GM18508 (cell line): ENCODE results near the gene LGMN.
A peak's percentile ranks its signal among the peaks of the same experiment; 100 is the strongest.
"Not testable (repeated sequence)": the region's sequence is repeated elsewhere in the genome, so short reads cannot be mapped to it uniquely, and the experiment has no call there.

Source experiments
- ATAC-seq: cut with Tn5 transposase; IDR thresholded peaks from one replicate; pipeline ENCODE4 v1.9.1; 2021; ENCODE audit warnings: moderate number of reproducible peaks; ENCODE audit not compliant: insufficient read depth, unreplicated experiment

Gene LGMN

GRCh38 chr14:92729634-92730358 is 18.6 kb downstream of the LGMN start:
- no peak for ATAC-seq

DNA sequence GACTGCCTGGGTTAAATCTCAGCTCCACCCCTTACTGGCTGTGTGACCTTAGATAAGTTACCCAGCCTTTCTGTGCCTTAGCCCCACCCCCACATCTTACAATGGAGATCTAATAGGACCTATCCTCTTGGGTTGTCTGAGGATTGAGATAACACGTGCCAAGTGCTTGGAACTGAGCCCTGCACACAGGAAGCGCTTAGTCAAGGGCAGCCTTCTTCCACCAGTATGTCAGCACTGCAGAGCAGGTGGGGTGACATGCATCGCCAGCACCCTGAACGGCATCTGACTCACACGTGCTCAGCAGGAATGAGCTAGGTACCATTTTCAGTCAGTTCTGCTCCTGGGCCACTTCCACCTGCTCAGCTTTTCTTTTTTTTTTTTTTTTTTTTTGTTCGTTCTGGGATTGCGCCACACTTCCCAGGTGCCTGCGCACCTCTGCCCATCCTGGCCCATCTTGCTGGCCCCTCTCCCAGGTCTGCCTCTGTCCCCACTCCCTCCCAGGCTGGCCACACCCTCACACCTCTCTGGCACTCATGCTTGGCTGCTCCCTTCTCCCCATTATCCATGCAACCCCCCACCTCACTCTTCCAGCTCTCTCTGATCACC is 19.6 kb downstream of the LGMN start:
- no peak for ATAC-seq

DNA sequence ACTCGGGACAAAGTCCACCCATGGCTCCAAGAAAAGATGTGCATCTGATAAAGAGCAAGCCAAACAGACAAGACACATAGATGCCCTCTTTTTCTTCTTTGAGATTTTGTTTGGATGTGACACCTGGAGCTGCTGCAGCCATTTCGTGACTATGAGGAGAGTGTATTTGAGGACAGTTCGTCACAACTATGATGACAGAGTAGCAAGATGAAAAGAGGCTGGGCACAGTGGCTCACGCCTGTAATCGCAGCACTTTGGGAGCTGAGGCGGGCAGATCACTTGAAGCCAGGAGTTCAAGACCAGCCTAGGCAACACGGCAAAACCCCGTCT is 21.5 kb downstream of the LGMN start:
- ATAC-seq, result no peak

DNA sequence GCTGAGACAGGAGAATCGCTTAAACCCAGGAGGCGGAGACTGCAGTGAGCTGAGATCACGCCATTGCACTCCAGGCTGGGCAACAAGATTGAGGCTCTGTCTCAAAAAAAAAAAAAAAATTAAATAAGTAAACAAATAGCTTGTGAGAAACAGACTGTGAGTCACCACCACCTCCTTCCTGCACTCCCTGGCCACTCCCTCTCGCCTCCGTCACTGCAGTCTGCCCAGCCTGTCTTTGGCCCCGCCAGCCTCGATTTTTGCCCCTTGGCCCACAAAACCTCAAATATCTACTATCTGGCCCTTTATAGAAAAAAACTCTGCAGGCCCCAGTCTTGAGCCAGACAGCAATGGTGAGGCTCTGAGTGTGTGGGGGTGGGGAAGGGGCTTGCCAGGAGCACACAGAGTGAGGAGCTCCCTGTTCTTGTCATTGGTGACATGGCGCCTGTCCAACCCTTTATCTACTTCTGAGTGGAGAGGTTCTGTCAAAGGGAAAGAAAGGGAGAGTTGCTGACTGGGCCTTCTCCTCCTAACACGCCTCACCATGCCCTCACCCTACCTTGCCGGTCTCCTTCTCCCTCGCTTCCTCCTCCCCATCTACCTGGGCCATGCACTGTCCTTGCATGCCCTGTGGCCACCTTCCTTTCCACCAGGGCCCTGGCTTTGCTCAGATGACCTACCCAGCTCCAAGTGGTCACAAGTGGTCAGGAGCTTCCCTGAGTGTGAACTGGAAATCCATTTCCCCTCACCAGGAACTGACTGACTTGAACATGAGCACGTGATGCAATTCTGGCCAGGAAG is 22.1 kb downstream of the LGMN start:
- ATAC-seq, result no peak

- no peak for ATAC-seq
Measured at GRCh38 chr14:92724516-92725340, 23.7 kb downstream of the LGMN start.

- no peak for ATAC-seq
Measured at GRCh38 chr14:92719890-92720323, 28.5 kb downstream of the LGMN start.

DNA sequence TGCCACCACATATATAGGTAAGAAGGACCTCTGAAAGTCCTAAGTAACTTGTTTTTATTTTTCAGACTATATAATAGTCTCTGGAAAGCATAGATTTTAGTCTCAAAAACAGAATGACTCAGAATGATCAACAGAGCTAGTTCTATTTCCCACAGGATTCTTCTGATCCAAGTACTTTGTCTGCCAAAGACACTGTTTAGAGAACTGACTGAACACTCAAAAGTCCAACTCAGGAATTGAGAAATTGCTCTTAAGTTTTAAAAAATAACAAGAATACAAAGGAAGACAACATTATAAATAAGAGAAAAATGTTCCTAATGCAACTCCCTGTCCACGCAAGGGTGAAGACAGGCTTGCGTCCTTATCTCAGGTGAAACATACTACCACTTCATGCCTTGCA is 29.0 kb downstream of the LGMN start:
- ATAC-seq, result no peak

DNA sequence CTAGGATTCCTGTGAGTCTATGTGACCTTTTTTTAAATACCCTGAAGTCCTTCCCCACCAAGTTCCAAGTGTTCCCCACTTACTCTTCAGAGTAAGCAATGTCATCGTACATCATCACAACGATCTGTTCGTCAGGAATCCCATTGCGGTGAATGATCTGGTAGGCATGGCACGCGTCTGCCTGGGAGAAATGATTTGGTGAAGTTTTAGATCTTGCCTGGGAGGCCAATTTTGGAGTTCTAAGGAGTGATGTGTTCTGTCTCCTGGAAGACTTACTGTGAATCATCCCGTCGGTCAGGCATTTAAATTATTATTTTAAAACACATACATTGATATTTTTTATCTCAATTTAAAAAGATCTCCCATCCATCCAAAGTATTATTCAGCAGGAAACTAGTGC is 29.8 kb downstream of the LGMN start:
- ATAC-seq, result no peak

DNA sequence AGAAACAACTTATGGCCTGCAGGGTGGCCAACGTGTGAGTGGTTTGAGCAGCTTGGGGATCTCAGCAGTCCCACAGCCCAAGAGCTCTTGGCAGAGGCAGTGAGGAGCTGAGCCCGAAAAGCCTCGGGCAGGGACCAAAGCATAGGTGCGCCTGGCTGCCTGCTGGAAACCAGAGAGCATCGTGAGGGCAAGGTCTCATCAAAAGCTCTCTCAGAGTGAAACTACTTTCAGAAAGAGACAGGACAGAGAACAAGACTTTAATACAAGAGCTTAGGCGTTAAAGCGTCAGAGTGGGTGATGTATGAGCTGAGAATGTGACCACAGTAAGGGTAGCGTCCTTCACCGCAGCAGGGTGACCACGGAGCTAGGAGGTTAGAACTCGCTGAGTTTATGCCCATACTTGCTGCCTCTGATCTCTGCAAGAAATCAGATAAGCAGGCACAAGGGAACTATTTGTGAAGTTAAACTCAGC is 30.8 kb downstream of the LGMN start:
- ATAC-seq, result no peak

DNA sequence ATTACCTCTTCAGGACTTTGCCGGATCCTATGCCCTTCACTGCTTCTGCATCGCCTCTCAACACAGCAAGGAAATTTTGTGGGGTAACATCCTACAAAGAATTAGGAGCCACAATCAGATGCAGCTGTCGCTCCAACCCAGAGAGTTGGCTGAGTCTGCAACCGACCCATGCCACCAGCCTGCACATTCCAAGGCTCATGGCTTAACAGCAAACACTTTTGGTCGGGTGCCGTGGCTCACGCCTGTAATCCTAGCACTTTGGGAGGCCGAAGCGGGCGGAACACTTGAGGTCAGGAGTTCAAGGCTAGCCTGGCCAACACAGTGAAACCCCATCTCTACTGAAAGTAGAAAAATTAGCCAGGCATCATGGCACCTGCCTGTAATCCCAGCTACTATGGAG is 32.3 kb downstream of the LGMN start:
- no peak for ATAC-seq

GRCh38 chr14:92714739-92715307 is 33.6 kb downstream of the LGMN start:
- not testable (repeated sequence) for ATAC-seq

- ATAC-seq, result no peak
Measured at GRCh38 chr14:92712654-92713051, 35.8 kb downstream of the LGMN start.

DNA sequence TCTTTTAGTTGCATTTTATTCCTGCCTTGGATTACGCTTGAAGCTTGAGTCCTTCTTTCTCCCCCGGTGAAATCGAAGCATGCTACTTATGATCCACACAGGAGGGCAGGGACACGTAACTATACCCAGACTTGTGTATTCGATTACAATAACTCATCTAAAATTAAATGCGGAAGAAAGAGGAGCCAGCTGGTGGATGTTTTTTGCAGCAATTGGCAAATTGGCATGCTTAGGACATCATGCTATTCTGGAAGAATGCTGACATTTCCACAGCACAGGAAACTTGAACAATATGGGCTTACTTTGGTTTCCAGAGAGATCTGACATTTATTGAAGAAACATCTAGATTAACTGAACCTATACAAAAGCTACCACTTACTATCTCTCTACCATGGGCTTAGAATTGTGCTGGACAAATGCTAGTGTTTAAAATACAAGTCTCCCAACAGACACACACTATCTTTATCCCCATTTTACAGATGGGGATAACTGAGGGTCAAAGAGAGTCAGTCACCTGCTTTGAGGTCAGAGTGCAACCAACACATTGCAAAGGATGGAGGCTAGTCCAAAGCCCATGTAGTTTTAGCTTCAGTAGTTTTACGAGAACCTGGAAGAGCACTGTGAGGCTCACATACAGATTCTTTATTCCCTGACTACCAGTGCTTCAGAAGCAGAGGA is 36.3 kb downstream of the LGMN start:
- ATAC-seq, result no peak

- ATAC-seq, result no peak
Measured at GRCh38 chr14:92710001-92710341, 38.5 kb downstream of the LGMN start.

DNA sequence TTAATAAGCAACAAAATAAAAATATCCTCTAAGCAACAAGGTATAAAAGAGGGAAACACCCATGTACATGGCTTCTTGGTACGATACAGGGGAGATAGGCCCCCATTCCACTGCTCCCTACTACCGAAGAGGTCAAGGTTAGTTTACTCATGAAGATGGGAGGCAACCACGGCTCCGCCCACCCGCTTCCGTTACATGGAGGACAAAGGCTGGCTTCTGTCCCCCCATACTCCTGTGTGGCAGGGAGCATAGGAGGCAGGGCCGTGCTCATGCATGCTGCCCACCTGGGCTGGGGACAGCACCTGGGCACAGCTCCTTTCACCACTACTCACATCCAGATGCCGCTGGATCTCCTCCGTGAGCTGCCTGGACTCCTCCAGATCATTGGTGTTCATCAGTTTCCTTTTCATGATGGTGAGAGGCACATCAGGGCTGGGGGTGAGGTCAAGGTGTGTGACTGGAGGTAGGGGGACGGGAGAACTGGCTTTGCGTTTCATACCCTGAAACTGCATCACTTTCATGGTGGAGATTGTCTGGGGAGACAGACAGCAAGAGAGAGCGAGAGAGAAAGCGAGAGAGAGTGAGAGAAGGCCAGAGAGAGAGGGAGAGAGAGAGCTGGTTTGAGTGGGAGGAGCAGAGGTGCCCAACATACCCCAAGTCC is 39.0 kb downstream of the LGMN start:
- no peak for ATAC-seq

GRCh38 chr14:92706386-92706785 is 42.0 kb downstream of the LGMN start:
- ATAC-seq, result no peak

- no peak for ATAC-seq
Measured at GRCh38 chr14:92704821-92705220, 43.6 kb downstream of the LGMN start.

- peak; percentile 85 for ATAC-seq
Measured at GRCh38 chr14:92704036-92704804, 44.2 kb downstream of the LGMN start.

DNA sequence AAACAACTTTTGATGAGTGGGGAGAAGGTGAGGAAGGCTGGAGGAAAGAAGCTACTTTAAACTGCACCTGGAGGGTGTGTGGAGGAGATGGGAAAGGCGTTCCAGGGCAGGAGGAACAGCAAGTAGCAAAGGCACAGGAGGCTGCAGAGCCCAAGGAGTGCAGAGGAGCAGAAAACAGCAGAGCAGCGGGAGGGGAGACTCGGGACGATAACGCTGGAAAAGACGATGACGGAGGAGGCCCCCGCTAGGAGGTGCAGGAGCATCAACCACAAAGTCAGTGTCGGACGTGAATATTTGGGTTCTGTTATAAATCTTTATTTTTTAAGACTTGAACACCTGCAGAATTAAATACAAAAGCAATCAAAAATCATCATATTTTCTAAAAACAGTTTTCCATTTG is 44.9 kb downstream of the LGMN start:
- no peak for ATAC-seq
